IMR-90 (cell line): ENCODE results near the gene UGGT2. TPM values are rescaled to one million over a fixed set of nuclear protein-coding genes. Genes with fewer than 3 reads are reported as not detected.

Experiments used
- ATAC-seq: fragments of 200-7000 bp; cut with Tn5 transposase; 2 replicates; pipeline ENCODE4 v1.9.1; 2020; ENCODE audit warnings: low read depth, mild to moderate bottlenecking, moderate library complexity
- BruUV-seq: library from RNA; stranded (reverse); fragments of 400-500 nt; replicated peaks from 2 replicates; lab custom pipeline; 2021; lab: Mats Ljungman, UMichigan
- CTCF ChIA-PET: fragments of 300-600 bp; formaldehyde crosslinking; extraction: SDS; loops from one replicate; lab custom pipeline; 2021; ENCODE audit warnings: antibody characterized with exemption; lab: Yijun Ruan, JAX
- POLR2A ChIA-PET: fragments of 300-600 bp; sonication (Branson Sonifier 250); formaldehyde crosslinking; loops from one replicate; lab custom pipeline; 2022; ENCODE audit warnings: antibody characterized with exemption; ENCODE audit not compliant: unreplicated experiment; lab: Charles Lee
- DNase-seq: peaks from one replicate; pipeline ENCODE4 v3.0.0; 2013
- H2AFZ ChIP-seq: replicated peaks from 2 replicates; pipeline ENCODE3; 2013; ENCODE audit warnings: low read length, mild to moderate bottlenecking; ENCODE audit not compliant: poor library complexity
- H2AK5ac ChIP-seq: 2 replicates; pipeline ENCODE4 v1.6.1; 2013; ENCODE audit warnings: low read depth, low read length, inconsistent platforms
- H2AK9ac ChIP-seq: replicated peaks from 2 replicates; pipeline ENCODE3; 2013; ENCODE audit warnings: mild to moderate bottlenecking, low read depth, low read length, moderate library complexity; ENCODE audit not compliant: poor library complexity
- H2BK120ac ChIP-seq: 2 replicates; pipeline ENCODE4 v1.6.1; 2013; ENCODE audit warnings: low read depth, low read length, inconsistent platforms
- H2BK15ac ChIP-seq: 3 replicates; pipeline ENCODE4 v1.6.1; 2013; ENCODE audit warnings: low read depth, low read length, inconsistent platforms
- H2BK20ac ChIP-seq: 2 replicates; pipeline ENCODE4 v1.6.1; 2013; ENCODE audit warnings: low read depth, mild to moderate bottlenecking, inconsistent platforms, low read length, moderate library complexity
- H2BK5ac ChIP-seq: 2 replicates; pipeline ENCODE4 v1.6.1; 2013; ENCODE audit warnings: mild to moderate bottlenecking, low read depth, low read length, inconsistent platforms; ENCODE audit not compliant: poor library complexity, severe bottlenecking
- H3K14ac ChIP-seq: replicated peaks from 2 replicates; pipeline ENCODE4 v1.6.1; 2013; ENCODE audit warnings: low read depth, low read length, inconsistent platforms
- H3K18ac ChIP-seq: 2 replicates; pipeline ENCODE4 v1.6.1; 2013; ENCODE audit warnings: low read depth, low read length, control low read depth
- H3K23ac ChIP-seq: 2 replicates; pipeline ENCODE4 v1.6.1; 2013; ENCODE audit warnings: low read depth, low read length, inconsistent platforms
- H3K27ac ChIP-seq: 2 replicates; pipeline ENCODE4 v1.5.1; 2013; ENCODE audit warnings: mild to moderate bottlenecking, control low read depth, low read length; ENCODE audit not compliant: insufficient read depth
- H3K27me3 ChIP-seq: 2 replicates; pipeline ENCODE4 v1.6.1; 2013; ENCODE audit warnings: low read length; ENCODE audit not compliant: control insufficient read depth, insufficient read depth
- H3K36me3 ChIP-seq: 2 replicates; pipeline ENCODE4 v1.6.1; 2013; ENCODE audit warnings: low read length, mixed read lengths; ENCODE audit not compliant: control insufficient read depth, insufficient read depth
- H3K4ac ChIP-seq: 2 replicates; pipeline ENCODE4 v1.6.1; 2013; ENCODE audit warnings: low read depth, low read length, inconsistent platforms
- H3K4me1 ChIP-seq: 2 replicates; pipeline ENCODE4 v1.6.1; 2013; ENCODE audit warnings: low read length, mixed read lengths; ENCODE audit not compliant: control insufficient read depth, insufficient read depth
- H3K4me2 ChIP-seq: 2 replicates; pipeline ENCODE4 v1.6.1; 2013; ENCODE audit warnings: low read depth, mild to moderate bottlenecking, control low read depth, low read length, moderate library complexity
- H3K4me3 ChIP-seq: 2 replicates; pipeline ENCODE4 v1.5.1; 2013; ENCODE audit warnings: low read depth, mild to moderate bottlenecking, control low read depth, low read length, moderate library complexity; ENCODE audit not compliant: insufficient read depth
- H3K56ac ChIP-seq: 2 replicates; pipeline ENCODE4 v1.6.1; 2013; ENCODE audit warnings: low read length, inconsistent platforms; ENCODE audit not compliant: insufficient read depth; ENCODE audit errors: extremely low read depth
- H3K79me1 ChIP-seq, 2 experiments: 2 replicates each; pipeline ENCODE4 v1.6.1; 2013; ENCODE audit warnings: low read length in 2 of 2, inconsistent platforms in 1 of 2, low read depth in 1 of 2
- H3K9ac ChIP-seq: 2 replicates; pipeline ENCODE4 v1.6.1; 2013; ENCODE audit warnings: low read depth, low read length, control low read depth
- H3K9me1 ChIP-seq: 2 replicates; pipeline ENCODE4 v1.6.1; 2013; ENCODE audit warnings: low read length, inconsistent platforms; ENCODE audit not compliant: insufficient read depth
- H3K9me3 ChIP-seq: 2 replicates; pipeline ENCODE4 v1.6.1; 2013; ENCODE audit warnings: low read length; ENCODE audit not compliant: control insufficient read depth, insufficient read depth
- H4K20me1 ChIP-seq: 2 replicates; pipeline ENCODE4 v1.6.1; 2013; ENCODE audit warnings: low read length, inconsistent platforms; ENCODE audit not compliant: insufficient read depth
- H4K5ac ChIP-seq: 2 replicates; pipeline ENCODE4 v1.6.1; 2013; ENCODE audit warnings: mild to moderate bottlenecking, low read depth, low read length, control low read depth
- H4K8ac ChIP-seq, 2 experiments: 2 replicates each; pipeline ENCODE4 v1.6.1; 2013; ENCODE audit warnings: low read depth in 2 of 2, low read length in 2 of 2, control low read depth in 1 of 2, inconsistent platforms in 1 of 2
- H4K91ac ChIP-seq: 2 replicates; pipeline ENCODE4 v1.6.1; 2013; ENCODE audit warnings: low read depth, low read length, inconsistent platforms; ENCODE audit not compliant: insufficient read depth
- FOS ChIP-seq: fragments of 150-350 bp; IDR thresholded peaks from 2 replicates; pipeline ENCODE4 v1.6.1; 2016; ENCODE audit warnings: low read depth, low read length
- MAFK ChIP-seq: IDR thresholded peaks from 2 replicates; pipeline ENCODE4 v1.6.1; 2012; ENCODE audit warnings: low read depth, low read length, improper control_type of control experiment
- MAZ ChIP-seq: IDR thresholded peaks from 2 replicates; pipeline ENCODE4 v1.6.1; 2012; ENCODE audit warnings: low read depth, mild to moderate bottlenecking, low read length, improper control_type of control experiment, moderate library complexity, borderline replicate concordance
- RCOR1 ChIP-seq: IDR thresholded peaks from 2 replicates; pipeline ENCODE4 v1.6.1; 2012; ENCODE audit warnings: mild to moderate bottlenecking, low read length, improper control_type of control experiment; ENCODE audit not compliant: insufficient replicate concordance
- WGBS, 2 experiments: methylation state at CpG; one replicate each; pipeline versions ENCODE4 v1.1.5 to v1.1.7; 2013; ENCODE audit warnings: missing lambda C conversion rate in 2 of 2; ENCODE audit not compliant: insufficient read length in 1 of 2; ENCODE audit errors: extremely low coverage in 2 of 2; 5-methylcytosine and 5-hydroxymethylcytosine counted together
- dilution Hi-C: fragments of 300-500 bp; cut with HindIII; formaldehyde crosslinking; loops from one replicate; pipeline ENCODE4 v1.14.3; 2018; ENCODE audit warnings: low sequenced_read_pairs; ENCODE audit not compliant: unreplicated experiment
- in situ Hi-C: fragments of 300-500 bp; cut with MboI; formaldehyde crosslinking; loops from 3 replicates; pipeline ENCODE4 v1.14.3; 2019; ENCODE audit warnings: low sequenced_read_pairs, inconsistent platforms, mixed read lengths
- intact Hi-C: fragments of 100-400 bp; cut with micrococcal nuclease; formaldehyde crosslinking; loops from 2 replicates; pipeline ENCODE4 v1.10.0; 2022
- polyA plus RNA-seq, 3 experiments: library from polyadenylated mRNA; depleted of rRNA; stranded (reverse); fragments of >200 nt; gene quantifications; 2 replicates each; pipeline ENCODE4 v1.2.3, GENCODE V29; 2012; ENCODE audit warnings: low replicate concordance in 1 of 3
- total RNA-seq: library from RNA; depleted of rRNA; stranded (reverse); fragments of >200 nt; gene quantifications from 2 replicates; pipeline ENCODE4 v1.2.3, GENCODE V29; 2012
- TF ChIP-seq, protein P1 (sequence below): fragments of 150-350 bp; IDR thresholded peaks from 2 replicates; pipeline ENCODE4 v1.6.1; 2016; ENCODE audit warnings: low read depth, mild to moderate bottlenecking, low read length, moderate library complexity, borderline replicate concordance

The UGGT2 gene
- total and polyA plus RNA-seq, 2 of the 4 experiments (the other 2 are of a cell fraction) = 21.4 to 40.1 TPM

DNA sequence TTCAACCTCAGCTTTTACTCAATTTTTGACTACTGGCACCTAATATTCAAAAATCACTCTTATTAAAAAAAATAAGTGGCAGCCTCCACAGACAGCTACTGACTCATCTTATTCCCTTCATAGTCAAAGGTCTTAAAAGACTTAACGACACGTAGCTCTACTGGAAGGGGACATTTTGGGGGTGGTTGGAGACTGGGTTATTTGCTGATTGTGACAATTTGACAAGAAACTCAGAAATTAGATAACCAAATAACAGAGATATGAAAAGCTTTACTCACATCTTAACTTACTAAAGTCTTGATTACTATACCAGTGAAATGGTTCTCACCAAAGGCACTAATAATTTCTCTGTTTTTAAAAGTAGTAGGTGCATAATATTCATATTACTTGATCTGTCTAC is 25.7 kb downstream of the UGGT2 start:
- H3K4ac ChIP-seq = no peak overlapping the region
- ChIA-PET POLR2A (no interaction called here), CTCF (no interaction called here)
- no peak overlapping the region for H3K14ac ChIP-seq
- H3K56ac ChIP-seq = no peak overlapping the region
- DNase-seq (no peak), ATAC-seq (no peak)
- no TSS peak for BruUV-seq
- no CpG with 5 or more reads among the region's 2 CpGs for WGBS, 2 experiments
- in situ Hi-C loops = loop anchor here (25.0 kb wide), 1 partner anchor 785 kb away; no protein-coding TSS in a partner anchor
- no peaks in the 10 kb centered on the region for H3K9me1 ChIP-seq
- H4K5ac ChIP-seq = no peak overlapping the region
- H3K27ac ChIP-seq = no peak overlapping the region
- H3K23ac ChIP-seq = no peak overlapping the region
- no peak overlapping the region for H2BK15ac ChIP-seq
- H3K36me3 ChIP-seq = peaks cover 6% of the 10 kb centered on the region
- H3K79me1 ChIP-seq = peaks cover 4 to 9% of the 10 kb centered on the region in 2 experiments; a peak in 3 of 4 replicates
- no peak overlapping the region for H3K18ac ChIP-seq
- no peak overlapping the region for H4K8ac ChIP-seq
- H2AK9ac ChIP-seq = no peak overlapping the region
- no peak overlapping the region for H2AFZ ChIP-seq
- no peaks in the 10 kb centered on the region for H3K4me1 ChIP-seq
- peak; percentile 32; the same call in 1 of the 2 replicates for TF ChIP-seq MAFK
- no peak for TF ChIP-seq FOS
- no peak for TF ChIP-seq MAZ
- TF ChIP-seq RCOR1 = no peak
- TF ChIP-seq, protein P1, sequence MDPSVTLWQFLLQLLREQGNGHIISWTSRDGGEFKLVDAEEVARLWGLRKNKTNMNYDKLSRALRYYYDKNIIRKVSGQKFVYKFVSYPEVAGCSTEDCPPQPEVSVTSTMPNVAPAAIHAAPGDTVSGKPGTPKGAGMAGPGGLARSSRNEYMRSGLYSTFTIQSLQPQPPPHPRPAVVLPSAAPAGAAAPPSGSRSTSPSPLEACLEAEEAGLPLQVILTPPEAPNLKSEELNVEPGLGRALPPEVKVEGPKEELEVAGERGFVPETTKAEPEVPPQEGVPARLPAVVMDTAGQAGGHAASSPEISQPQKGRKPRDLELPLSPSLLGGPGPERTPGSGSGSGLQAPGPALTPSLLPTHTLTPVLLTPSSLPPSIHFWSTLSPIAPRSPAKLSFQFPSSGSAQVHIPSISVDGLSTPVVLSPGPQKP = no peak
- dilution Hi-C loops = no loop called here
- no peak overlapping the region for H4K91ac ChIP-seq
- no peaks in the 10 kb centered on the region for H3K9me3 ChIP-seq
- H2BK5ac ChIP-seq = no peak overlapping the region
- H2BK20ac ChIP-seq = no peak overlapping the region
- H4K20me1 ChIP-seq = 0 out of 2 replicates have a peak, but pooled peaks cover 2% of the 10 kb centered on the region
- intact Hi-C loops = no loop called here
- H3K4me2 ChIP-seq = no peak overlapping the region
- H3K4me3 ChIP-seq = no peak overlapping the region
- H2AK5ac ChIP-seq = no peak overlapping the region
- no peak overlapping the region for H3K9ac ChIP-seq
- no peak overlapping the region for H2BK120ac ChIP-seq
- H3K27me3 ChIP-seq = no peaks in the 10 kb centered on the region
